Measurements from ENCODE around the gene SBF2.

SBF2 gene

DNA sequence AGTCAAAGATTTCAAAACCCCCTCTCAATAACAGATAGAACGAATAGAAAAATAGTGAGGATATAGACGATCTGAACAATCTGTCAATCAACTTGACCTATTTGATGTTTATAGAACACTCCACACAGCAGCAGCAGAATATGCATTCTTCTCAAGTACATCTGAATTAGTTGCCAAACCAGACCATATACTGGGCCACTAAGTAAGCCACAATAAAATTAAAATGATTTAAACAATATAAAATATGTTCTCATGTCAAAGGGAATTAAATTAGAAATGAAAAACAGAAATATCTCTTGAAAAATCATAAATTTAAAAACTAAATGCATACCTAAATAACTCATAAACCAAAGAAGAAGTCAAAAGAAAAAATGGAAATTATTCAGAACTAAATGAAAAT lies 229.2 kb downstream of the SBF2 start:
- DNase-seq (ENCODE audit: low spot score), result no peak
- TF ChIP-seq CTCF (IDR thresholded peaks at IDR 0.05; ENCODE audit: borderline replicate concordance, control extremely low read depth, extremely low read depth, insufficient read depth, missing control alignments), result no peak
- in situ Hi-C loops (cut with MboI; ENCODE audit: low sequenced_read_pairs, unreplicated experiment), result no loop called here

- no peak for DNase-seq (ENCODE audit: low spot score)
- in situ Hi-C loops (cut with MboI; ENCODE audit: low sequenced_read_pairs, unreplicated experiment), result no loop called here
- no peak for TF ChIP-seq CTCF (IDR thresholded peaks at IDR 0.05; ENCODE audit: borderline replicate concordance, control extremely low read depth, extremely low read depth, insufficient read depth, missing control alignments)
Measured at GRCh38 chr11:10058356-10058755, 235.7 kb downstream of the SBF2 start.

- DNase-seq (ENCODE audit: low spot score), result no peak
- TF ChIP-seq CTCF (IDR thresholded peaks at IDR 0.05; ENCODE audit: borderline replicate concordance, control extremely low read depth, extremely low read depth, insufficient read depth, missing control alignments), result no peak
- in situ Hi-C loops (cut with MboI; ENCODE audit: low sequenced_read_pairs, unreplicated experiment), result no loop called here
Measured at GRCh38 chr11:10051868-10052586, 242.0 kb downstream of the SBF2 start.

GRCh38 chr11:10050561-10050960 lies 243.5 kb downstream of the SBF2 start:
- TF ChIP-seq CTCF (IDR thresholded peaks at IDR 0.05; ENCODE audit: borderline replicate concordance, control extremely low read depth, extremely low read depth, insufficient read depth, missing control alignments), result no peak
- no peak for DNase-seq (ENCODE audit: low spot score)
- in situ Hi-C loops (cut with MboI; ENCODE audit: low sequenced_read_pairs, unreplicated experiment), result no loop called here

DNA sequence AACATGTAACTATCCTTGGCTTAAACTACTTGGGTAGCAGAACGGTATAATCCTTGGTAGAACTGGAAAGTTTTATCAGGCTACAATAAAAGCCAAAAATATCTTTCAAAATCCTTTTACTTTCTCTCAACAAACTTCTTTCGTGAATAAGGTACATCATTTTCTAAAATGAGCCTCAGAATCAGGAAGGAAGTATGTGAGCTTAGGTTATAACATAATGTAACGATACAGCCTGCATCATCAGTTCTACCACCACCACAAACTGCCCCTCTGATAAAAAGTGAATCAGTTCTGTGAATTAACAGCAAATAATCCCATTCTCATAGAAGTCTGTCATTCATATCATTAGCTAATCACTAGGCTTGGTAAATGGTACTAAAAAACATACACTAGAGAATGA lies 244.3 kb downstream of the SBF2 start:
- in situ Hi-C loops (cut with MboI; ENCODE audit: low sequenced_read_pairs, unreplicated experiment), result no loop called here
- no peak for TF ChIP-seq CTCF (IDR thresholded peaks at IDR 0.05; ENCODE audit: borderline replicate concordance, control extremely low read depth, extremely low read depth, insufficient read depth, missing control alignments)
- no peak for DNase-seq (ENCODE audit: low spot score)

DNA sequence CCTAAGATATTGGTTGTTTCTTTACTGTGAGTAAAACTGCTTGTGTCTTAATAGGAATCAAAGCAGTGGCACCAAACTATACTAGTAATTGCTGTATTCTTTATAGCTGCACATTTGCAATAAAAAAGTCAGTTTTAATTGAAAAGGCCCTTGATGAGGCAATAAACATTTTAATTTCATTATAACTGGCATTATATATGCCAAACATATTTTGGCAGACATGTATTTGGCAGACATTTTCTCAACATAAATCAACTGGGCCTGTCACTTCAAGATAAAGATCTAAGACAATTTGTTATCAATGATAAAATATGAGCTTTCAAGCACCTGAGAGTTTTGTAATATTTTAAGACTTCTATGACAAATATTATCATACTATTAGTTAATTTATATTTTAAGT lies 245.7 kb downstream of the SBF2 start:
- no peak for TF ChIP-seq CTCF (IDR thresholded peaks at IDR 0.05; ENCODE audit: borderline replicate concordance, control extremely low read depth, extremely low read depth, insufficient read depth, missing control alignments)
- DNase-seq (ENCODE audit: low spot score), result no peak

More for the DNA sequence above, 245.7 kb downstream of the SBF2 start:
- in situ Hi-C loops (cut with MboI; ENCODE audit: low sequenced_read_pairs, unreplicated experiment), result no loop called here
